Subcutaneous adipose tissue (tissue), 4 donors: ENCODE data around the gene FRYL. TPM values are rescaled to one million over a fixed set of nuclear protein-coding genes. Genes with fewer than 3 reads are reported as not detected.

Experiments used
- total RNA-seq, 4 donors: library from RNA; depleted of rRNA; stranded (reverse); fragments of >200 nt; gene quantifications; one replicate each; pipeline ENCODE4 v1.1.0, GENCODE V29; 2016
- TF ChIP-seq, protein P1 (sequence below): fragments of 450-650 bp; IDR thresholded peaks from one replicate; pipeline ENCODE4 v1.5.1; 2016; ENCODE audit warnings: low read depth, mild to moderate bottlenecking, control low read depth, antibody characterized with exemption, moderate library complexity

Gene FRYL
- total RNA-seq, 4 donors from 2014 or later: 69.1 to 140 (median 90.0) TPM

DNA sequence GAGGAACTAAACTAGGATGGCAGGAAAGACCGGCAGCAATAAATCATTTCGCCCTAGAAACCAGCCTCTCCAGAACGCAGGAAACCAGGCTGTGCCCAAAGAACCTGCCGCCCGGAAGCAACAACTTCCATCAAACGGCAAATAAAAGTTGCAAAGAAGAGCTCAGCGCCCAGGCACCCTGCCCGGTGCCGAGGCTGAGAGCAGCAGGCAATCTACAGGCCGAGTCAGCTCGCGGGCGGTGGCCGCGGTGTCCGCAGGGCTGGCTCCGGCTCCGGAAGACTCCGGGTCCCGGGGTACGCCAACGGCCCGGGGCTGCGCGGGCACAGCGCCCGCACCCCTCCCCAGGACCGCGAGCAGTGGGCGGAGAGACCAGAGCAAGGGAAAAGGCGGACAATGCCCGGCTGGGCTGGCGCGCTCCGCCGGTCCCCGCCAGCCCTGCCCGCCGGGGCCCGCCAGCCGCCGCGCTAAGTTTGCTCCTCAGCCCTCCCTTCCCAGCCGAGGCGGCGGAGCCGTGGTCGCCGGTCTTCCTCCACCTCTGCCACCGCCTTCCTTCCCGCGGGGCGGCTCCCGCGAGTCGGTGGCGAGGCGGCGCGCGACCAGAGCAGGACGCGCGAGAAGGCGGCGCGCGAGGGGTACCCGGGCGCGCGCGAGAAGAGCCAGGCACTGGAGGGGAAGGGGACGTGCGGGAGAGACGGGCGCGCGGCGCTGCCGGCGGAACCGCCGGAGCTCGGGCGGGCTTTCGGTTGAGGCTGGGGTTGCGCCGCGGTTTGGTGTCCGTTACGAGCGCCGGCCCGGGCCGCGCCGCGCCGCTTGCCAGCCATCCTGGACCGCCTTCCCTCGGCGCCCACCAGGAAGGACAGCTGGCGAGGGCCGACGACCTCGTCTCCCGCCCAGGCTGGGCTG lies 733 bp downstream of the FRYL start:
- TF ChIP-seq, protein P1, sequence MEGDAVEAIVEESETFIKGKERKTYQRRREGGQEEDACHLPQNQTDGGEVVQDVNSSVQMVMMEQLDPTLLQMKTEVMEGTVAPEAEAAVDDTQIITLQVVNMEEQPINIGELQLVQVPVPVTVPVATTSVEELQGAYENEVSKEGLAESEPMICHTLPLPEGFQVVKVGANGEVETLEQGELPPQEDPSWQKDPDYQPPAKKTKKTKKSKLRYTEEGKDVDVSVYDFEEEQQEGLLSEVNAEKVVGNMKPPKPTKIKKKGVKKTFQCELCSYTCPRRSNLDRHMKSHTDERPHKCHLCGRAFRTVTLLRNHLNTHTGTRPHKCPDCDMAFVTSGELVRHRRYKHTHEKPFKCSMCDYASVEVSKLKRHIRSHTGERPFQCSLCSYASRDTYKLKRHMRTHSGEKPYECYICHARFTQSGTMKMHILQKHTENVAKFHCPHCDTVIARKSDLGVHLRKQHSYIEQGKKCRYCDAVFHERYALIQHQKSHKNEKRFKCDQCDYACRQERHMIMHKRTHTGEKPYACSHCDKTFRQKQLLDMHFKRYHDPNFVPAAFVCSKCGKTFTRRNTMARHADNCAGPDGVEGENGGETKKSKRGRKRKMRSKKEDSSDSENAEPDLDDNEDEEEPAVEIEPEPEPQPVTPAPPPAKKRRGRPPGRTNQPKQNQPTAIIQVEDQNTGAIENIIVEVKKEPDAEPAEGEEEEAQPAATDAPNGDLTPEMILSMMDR: no peak

DNA sequence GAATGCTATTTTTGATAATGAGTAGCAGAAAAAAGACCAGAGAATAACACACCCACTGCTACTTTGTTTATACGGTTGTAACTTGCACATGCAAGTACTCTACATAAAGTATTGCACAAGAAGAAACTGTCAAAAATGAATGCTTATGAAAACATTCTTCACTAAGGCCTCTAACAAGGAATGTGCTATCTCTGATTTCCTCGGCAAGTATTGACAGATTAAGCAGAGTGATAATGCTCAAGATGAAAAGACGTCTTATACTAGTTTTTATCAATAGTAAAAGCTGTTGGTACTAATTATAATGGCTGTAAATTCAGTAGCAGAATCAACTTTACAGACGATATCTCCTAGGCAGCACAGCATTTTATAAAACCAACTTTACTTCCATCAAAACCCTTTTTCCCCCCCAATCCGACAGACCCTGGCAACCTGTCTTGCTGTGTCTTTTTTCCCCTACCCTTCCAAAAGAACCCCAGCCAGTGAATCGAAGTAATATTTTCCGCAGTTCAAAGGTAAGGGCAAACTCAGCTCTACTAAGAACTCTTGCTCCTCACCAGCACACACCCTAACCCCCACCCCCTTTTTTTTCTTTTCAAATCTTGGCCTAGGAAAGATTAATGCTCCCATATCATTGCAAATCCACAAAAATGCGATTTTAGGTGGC lies 1.5 kb downstream of the FRYL start:
- TF ChIP-seq, protein P1: no peak

DNA sequence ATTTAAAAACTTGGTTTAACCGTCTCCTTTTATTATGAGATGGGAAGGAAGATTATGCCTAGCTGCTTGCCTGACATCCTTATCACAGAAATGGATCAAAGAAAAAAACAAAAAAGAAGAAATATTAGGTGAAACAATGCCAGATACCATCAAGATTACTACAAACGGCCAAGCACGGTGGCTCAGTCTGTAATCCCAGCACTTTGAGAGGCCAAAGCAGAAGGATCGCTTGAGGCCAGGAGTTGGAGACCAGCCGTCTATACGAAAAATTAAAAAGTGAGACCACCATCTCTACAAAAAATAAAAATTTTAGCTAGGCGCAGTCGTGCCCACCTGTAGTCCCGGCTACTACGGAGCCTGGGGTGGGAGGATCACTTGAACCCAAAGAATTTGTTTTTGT lies 2.3 kb downstream of the FRYL start:
- TF ChIP-seq, protein P1: no peak

DNA sequence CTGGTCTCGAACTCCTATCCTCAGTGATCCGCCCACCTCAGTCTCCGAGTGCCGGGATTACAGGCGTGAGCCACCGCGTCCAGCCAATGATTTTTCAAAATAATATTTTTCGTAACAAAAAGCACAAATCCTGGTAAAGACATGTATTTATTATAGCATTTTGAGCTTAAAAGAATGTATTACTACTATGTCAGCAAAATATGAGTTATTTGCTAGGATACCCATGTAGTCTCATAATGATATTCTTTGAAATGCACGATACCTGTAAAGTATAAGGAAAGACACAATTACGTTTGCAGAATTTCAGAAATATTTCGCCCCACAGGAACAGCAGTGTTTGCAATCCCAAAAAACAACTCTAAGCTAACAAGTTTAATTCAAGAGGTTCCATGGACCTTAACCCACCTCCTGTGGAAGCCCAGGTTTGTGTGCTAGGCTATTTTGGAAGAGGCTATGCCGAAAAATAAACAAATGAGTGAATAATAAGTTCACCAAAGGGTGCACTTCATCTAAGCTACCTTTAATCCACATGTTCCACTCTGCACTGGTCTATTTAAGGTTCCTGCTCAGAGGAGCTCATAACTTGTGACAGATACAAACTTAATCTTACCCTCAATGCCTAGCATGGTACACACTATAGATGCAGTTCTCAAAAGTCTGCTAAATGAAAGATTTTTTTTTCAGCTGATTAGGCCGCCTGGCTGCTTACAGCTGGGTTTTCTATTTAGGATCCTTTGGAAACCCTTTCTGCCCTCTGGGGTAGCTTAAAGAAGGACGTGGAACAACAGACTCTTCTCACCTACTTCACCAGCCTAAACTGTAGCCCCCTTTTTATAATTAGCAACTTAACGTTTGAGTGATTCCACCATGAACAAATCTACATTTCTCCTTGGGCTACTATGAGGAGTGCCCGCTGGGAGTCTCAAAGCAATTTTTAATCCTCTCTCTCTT lies 5.0 kb downstream of the FRYL start:
- TF ChIP-seq, protein P1: no peak

DNA sequence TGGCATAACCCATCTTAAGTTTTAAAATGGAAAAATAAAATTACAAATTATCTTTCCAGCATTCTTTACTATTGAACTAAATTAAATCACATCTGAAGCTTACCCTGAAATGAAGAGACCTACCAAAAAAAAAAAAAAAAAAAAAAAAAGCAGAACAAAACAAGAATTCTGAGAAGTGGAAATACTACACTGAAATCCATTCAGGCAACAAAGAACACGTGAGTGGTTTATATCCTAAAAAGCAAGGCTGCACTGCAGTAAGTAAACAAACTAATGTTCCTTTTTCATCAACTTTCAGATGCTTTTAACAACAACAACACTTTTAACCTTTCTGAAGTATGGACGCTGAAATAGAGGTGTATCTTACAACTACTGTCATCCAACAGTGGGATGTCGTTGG lies 7.5 kb downstream of the FRYL start:
- TF ChIP-seq, protein P1: no peak

DNA sequence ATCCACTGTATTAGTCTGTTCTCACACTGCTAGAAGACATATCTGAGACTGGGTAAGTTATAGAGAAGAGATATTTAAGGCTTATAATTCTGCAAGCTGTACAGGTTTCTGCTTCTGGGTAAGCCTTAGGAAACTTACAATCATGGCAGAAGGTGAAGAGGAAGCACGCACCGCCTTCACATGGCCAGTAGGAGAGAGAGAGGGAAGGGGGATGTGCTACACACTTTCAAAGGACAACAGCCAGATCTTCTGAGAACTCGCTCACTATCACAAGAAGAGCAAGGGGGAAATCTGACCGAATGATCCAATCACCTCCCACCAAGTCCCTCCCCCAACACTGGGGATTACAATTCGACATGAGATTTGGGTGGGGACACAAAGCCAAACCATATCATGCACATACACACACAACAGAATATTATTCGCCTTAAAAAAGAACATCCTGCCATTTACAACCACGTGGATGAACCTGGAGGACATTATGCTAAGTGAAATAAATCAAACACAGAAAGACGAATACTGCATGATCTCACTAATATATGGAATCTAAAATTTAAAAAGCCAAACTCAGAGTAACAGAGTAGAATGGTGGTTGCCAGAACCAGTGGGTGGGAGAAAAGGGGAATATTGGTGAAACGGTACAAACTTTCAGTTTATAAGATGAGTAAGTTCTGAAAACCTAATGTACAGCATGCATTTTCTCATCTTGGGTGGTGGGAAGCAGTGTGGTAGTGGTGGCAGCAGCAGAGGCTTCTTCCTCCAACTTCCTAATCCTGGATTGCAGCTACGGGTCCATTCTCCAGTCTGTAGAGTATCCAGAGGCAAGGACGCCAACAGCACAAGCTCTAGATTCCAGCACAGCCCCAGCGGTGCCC lies 12.8 kb downstream of the FRYL start:
- TF ChIP-seq, protein P1: no peak
